HG02870 (cell line): ENCODE measurements around the gene SNRNP27.
A peak's percentile ranks its signal among the peaks of the same experiment; 100 is the strongest.
"Not testable (repeated sequence)": the region's sequence is repeated elsewhere in the genome, so short reads cannot be mapped to it uniquely, and the experiment has no call there.

ENCODE experiments used
- ATAC-seq: cut with Tn5 transposase; IDR thresholded peaks from one replicate; pipeline ENCODE4 v1.9.1; 2021; ENCODE audit warnings: mild to moderate bottlenecking, moderate library complexity; ENCODE audit not compliant: unreplicated experiment

The SNRNP27 gene

GRCh38 chr2:69945441-69945840 lies 51.7 kb downstream of the SNRNP27 start:
- no peak for ATAC-seq

DNA sequence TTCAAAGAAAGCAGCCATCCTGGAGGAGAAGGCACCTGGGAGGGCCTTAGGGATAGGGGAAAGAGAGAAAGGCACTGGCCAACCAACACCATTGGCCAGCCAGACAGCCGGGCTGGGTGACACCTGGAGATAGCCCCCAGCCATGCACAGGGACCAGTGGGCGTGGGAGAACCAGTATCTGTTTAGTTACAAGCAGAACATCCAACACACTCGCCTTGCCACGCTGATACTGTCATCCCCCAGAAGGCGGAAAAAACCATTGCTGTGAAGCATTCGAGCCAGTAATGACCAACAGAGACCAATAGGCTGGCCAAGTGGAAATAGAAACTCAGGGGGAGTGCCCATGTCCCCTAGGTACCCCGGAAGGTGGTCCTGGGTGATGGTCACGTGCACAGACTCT lies 52.2 kb downstream of the SNRNP27 start:
- ATAC-seq: no peak

GRCh38 chr2:69946351-69947324 lies 52.9 kb downstream of the SNRNP27 start:
- ATAC-seq: peak; percentile 88

- no peak for ATAC-seq
These were observed 53.7 kb downstream of the SNRNP27 start for GRCh38 chr2:69947325-69947931.

DNA sequence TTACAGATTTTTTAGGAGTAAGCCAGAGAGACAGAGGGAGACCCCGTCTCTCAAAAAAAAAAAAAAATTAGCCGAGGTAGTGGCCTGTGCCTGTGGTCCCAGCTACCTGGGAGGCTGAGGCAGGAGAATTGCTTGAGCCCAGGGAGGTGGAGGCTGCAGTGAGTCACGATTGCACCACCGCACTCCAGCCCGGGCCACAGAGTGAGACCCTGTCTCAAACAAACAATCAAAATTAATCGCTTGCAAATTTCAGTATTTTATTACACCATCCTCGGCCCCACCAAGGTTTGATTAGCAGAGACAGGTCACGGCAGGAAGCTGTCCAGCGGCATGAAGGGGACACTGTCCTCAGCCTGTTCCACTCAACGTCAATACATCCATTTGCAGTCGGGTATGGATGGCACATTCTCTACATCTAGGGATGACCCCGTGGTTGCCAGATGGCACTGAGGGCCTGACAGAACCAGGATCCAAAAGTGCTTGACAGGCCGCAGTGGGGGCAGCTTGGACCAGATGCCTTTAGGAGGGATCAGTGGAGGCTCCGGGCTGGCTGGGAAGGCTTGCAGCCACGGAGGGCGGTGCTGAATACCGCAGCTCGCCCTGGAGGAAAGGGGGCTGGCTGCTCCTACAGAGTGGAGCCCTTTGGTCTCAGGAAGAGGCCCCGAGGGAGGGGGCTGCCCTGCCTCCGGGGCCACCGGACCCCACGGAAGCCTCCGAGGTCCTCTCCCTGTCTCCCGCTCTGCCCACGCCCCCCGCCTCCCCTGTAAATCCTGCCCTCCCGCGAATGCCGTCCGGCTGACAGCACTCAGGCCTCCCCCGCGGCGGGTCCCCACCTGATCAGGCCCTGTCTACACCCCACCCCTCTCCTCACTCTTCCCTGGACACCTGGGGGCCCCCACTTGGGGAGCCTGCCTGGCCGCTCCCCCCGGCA lies 54.5 kb downstream of the SNRNP27 start:
- ATAC-seq: no peak

DNA sequence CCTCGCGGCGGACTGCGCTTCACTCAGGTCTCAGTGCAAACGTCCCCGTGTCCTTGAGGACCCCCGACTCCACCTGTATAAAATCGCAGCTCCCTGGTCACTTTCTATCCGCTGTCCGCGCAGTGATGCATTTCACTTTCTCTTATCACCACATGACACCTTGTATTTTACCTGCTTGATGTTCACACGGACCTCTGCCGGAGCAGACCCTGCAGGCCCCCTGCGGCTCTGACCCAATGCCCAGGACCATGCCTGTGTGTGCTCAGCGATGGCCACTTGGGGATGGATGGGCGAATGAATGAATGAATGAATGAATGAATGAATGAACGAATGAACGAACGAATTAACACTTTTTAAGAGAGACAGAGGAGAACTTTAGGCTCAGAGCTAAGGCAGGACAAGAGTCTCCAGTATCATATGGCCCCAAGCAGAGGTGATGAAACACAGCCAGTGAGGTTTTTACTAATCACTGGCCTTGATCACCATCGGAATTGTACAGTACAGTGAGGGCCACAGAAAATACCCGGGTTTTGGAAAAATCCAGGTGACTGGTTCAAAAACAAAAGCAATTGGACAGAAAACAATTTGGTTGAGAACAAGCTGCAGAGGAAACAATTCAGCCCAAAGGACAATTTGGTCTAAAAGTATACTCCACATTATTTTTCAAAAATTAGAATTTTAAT lies 55.3 kb downstream of the SNRNP27 start:
- no peak for ATAC-seq

DNA sequence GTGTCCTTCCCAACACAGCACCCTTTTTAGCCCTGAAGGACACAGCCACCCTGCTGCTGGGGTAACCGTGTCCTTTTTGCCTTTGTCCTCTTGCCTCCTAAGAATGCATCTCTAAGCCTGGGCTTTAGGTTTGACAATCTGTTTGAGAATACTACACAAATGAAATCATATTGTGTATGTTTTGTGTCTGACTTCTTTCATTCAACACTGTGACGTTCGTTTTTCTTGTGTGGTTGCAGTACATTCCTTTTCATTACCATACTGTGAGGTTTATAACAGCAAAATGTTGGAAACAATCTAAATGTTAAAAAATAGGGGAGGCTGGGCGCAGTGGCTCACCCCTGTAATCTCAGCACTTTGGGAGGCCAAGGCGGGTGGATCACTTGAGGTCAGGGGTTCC lies 56.5 kb downstream of the SNRNP27 start:
- ATAC-seq: no peak

- not testable (repeated sequence) for ATAC-seq
These were observed 56.9 kb downstream of the SNRNP27 start for GRCh38 chr2:69950671-69951070.

GRCh38 chr2:69952336-69953115 lies 58.8 kb downstream of the SNRNP27 start:
- ATAC-seq: no peak

GRCh38 chr2:69954084-69954483 lies 60.3 kb downstream of the SNRNP27 start:
- no peak for ATAC-seq
